Body of pancreas (tissue), 4 donors: Measurements from ENCODE around the gene MVB12A.

Experiments
- CTCF ChIP-seq, 7 experiments: fragments of 450-650 bp in 4 of 7; fragments of 200-600 bp in 3 of 7; sonication (generic) in 3 of 7; IDR thresholded peaks; one replicate each; pipeline ENCODE4 v1.5.1; 2016 to 2019; ENCODE audit warnings: antibody characterized with exemption in 7 of 7
- POLR2A ChIP-seq, 3 donors: fragments of 450-650 bp; IDR thresholded peaks; one replicate each; pipeline ENCODE4 v1.6.1; 2016; ENCODE audit warnings: antibody characterized with exemption in 3 of 3, mild to moderate bottlenecking in 2 of 3

GRCh38 chr19:17379221-17379631, 40.6 kb upstream of the MVB12A start:
- TF ChIP-seq CTCF (IDR thresholded peaks at IDR 0.05) (no peak), POLR2A (IDR thresholded peaks at IDR 0.05) (no peak)
